Measurements from ENCODE around the gene ARHGAP15.

GRCh38 chr2:143356736-143357446, 227.7 kb downstream of the ARHGAP15 start:
- TF ChIP-seq CTCF (conservative IDR thresholded peaks at IDR 0.05; ENCODE audit: low read depth in 2 of 2) (no peak), POLR2AphosphoS5 (IDR thresholded peaks at IDR 0.05; ENCODE audit: low read depth) (no peak), EZH2 (IDR thresholded peaks at IDR 0.05; ENCODE audit: low read depth, unreplicated experiment) (no peak), REST (IDR thresholded peaks at IDR 0.05; ENCODE audit: unreplicated experiment) (no peak), EZH2phosphoT487 (IDR thresholded peaks at IDR 0.05; ENCODE audit: unreplicated experiment) (no peak), CREB1 (CRISPR knock-in tag; IDR thresholded peaks at IDR 0.05; ENCODE audit: low read depth) (no peak)

All from GM23338 (cell line).